GM12891 (cell line): Measurements from ENCODE around the gene DUSP22.

Experiments used
- POLR2A ChIP-seq: IDR thresholded peaks from 2 replicates; pipeline ENCODE4 v1.6.1; 2011; ENCODE audit warnings: low read depth, low read length, control low read depth
- POU2F2 ChIP-seq: IDR thresholded peaks from 2 replicates; pipeline ENCODE4 v1.6.1; 2011; ENCODE audit warnings: low read depth, mild to moderate bottlenecking, control low read depth, low read length, moderate library complexity
- SPI1 ChIP-seq: IDR thresholded peaks from 2 replicates; pipeline ENCODE4 v1.6.1; 2011; ENCODE audit warnings: low read depth, low read length, control low read depth
- TAF1 ChIP-seq: IDR thresholded peaks from 2 replicates; pipeline ENCODE4 v1.6.1; 2011; ENCODE audit warnings: low read depth, low read length, control low read depth

DNA sequence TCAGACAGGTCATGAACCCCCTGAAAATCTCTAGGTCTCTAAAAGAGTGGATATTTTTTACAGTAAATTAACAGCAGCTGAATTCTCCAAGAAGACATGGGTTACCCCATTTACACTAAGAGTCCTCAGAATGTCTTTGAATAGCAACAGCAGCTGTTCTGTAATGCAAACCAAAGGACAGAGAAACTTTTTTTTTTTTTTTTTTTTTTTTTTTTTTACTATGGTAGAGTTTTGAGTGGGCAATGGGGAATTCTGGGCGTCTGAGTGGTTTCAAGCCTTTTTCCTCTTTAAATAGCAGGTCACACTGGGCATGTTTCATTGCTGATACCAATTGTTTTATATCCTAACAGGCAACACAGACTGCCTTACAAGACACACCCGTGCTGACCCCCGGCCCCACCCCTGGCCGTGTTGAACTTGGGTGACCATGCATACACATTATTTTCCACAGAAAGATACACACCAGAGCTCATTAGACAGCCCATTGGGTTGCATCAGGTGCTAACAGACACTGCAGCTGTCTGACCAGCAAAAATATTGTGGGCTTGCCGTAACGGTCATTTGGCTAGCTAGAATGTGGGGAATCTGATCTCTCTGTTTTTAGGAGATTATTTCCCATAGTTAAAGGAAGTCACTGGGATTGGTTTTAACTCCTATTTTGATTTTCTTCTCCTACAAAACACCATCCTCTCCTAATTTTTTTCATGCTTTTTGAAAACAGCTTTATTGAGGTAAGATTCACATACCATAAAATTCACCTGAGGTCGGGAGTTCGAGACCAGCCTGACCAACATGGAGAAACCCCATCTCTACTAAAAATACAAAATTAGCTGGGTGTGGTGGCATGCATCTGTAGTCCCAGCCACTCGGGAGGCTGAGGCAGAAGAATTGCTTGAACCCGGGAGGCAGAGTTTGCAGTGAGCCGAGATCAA is 72.6 kb downstream of the DUSP22 start:
- no peak for TF ChIP-seq TAF1
- no peak for TF ChIP-seq SPI1
- TF ChIP-seq POU2F2 = peak; percentile 83
- TF ChIP-seq POLR2A = no peak
